Dermis lymphatic vessel endothelial cell (primary cell): ENCODE results near the gene DRICH1. TPM values are rescaled to one million over a fixed set of nuclear protein-coding genes. Genes with fewer than 3 reads are reported as not detected.

Experiments
- total RNA-seq: library from RNA; depleted of rRNA; stranded (reverse); fragments of >200 nt; gene quantifications from 2 replicates; pipeline ENCODE4 v1.2.1, GENCODE V29; 2014

DRICH1 gene, protein sequence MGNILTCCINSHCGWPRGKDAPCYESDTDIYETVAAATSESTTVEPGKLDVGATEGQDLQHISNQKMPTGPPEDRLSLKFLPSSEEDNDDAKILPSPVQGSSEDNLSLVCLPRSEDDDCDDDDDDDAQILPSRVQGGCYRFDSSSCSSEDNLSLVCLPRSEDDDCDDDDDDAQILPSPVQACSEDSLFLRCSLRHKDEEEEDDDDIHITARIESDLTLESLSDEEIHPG
- 0.11 TPM in 1 of 2 replicates, not detected in the other for total RNA-seq

DNA sequence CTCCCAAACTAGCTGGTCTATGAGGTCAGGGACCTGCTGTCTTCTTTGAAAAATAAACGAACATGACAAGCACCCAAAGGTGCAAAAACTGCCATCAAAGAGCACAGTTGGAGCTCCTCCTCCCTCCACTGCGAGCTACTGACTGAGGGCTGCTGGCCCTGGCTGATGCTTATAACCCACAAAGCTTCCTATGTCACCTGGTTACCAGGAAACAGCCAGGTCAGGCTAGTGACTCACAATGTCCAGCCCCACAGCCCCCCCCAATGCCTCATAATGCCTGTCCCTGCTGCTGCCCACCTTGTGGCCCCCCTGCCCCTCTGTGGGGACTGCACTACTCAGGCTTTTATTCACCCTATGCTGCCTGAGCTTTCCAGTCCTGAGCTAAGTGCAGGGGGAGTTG lies at the start of gene DRICH1:
Gene DRICH1 (minus strand): TSS at position 144 of the 400 bp plus-strand sequence. CDS start 298 bp downstream, outside the sequence.

DNA sequence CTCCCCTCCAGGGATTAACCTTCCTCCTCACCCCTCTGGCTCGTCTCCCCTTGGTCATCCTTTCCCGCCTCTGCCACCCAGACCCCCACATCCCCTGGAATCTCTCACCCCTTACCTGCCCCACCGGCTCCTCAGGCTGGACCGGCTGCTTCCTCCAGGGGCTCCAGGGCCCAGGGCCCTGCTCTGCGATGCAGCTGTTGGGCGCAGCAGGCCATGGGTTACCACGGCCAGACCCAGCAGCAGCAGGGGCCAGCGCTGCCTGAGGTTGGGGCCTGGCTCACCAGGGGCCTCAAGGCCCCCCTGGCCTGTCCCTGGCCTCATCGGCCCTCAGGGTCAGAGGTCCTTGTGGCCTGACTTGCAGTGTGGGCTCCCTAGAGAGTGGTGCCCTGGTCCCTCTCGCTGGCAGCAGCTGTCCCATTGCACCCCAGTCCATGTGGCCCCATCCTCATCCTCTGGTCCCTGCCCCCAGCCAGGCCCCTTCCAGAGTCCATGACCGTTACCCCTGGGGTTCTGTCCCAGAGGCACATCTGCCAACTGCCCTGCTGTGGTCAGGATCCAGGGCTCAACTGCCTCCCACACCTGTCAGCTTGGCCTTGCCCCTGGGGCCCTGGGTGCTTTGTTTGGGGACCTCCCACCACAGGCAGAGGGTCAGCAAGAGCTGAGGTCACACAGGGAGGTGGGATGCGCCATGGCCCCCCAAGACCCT lies 52.1 kb downstream of the DRICH1 start, which contains the start of gene IGLL1:
Gene IGLL1 (minus strand): TSS at position 421 of the 706 bp plus-strand sequence. CDS start 100 bp downstream, at position 321.

Other genes with a start within 250 kb of the DRICH1 start
- not detected in 2 replicates for gene IGLL1, start 52.0 kb downstream of the DRICH1 start, total RNA-seq
- gene RGL4, start 58.7 kb upstream of the DRICH1 start, total RNA-seq = not detected in 2 replicates
- 1.3 and 2.1 TPM in 2 replicates for gene ZNF70, start 118.8 kb upstream of the DRICH1 start, total RNA-seq
- gene VPREB3, start 122.1 kb upstream of the DRICH1 start, total RNA-seq = 0.22 TPM in 1 of 2 replicates, not detected in the other
- 0.09 and 0.33 TPM in 2 replicates for gene C22orf15, start 130.7 kb upstream of the DRICH1 start, total RNA-seq
- 6.5 and 11.8 TPM in 2 replicates for gene CHCHD10, start 135.7 kb upstream of the DRICH1 start, total RNA-seq
- 4.2 and 8.2 TPM in 2 replicates for gene MMP11, start 140.5 kb upstream of the DRICH1 start, total RNA-seq
- 13.3 and 19.3 TPM in 2 replicates for gene SMARCB1, start 154.6 kb upstream of the DRICH1 start, total RNA-seq
- 0.17 and 0.33 TPM in 2 replicates for gene DERL3, start 206.7 kb upstream of the DRICH1 start, total RNA-seq
- gene SLC2A11, start 225.6 kb upstream of the DRICH1 start, total RNA-seq = 3.3 and 4.4 TPM in 2 replicates